Muscle layer of duodenum (tissue), 2 donors: ENCODE results near the gene SPACDR.
"Not testable (repeated sequence)": the region's sequence is repeated elsewhere in the genome, so short reads cannot be mapped to it uniquely, and the experiment has no call there.

Experiments used
- H3K27ac ChIP-seq: one replicate; pipeline ENCODE4 v1.7.0; 2013; ENCODE audit warnings: mild to moderate bottlenecking, low read length
- H3K27me3 ChIP-seq: one replicate; pipeline ENCODE4 v1.7.0; 2013; ENCODE audit warnings: low read depth, mild to moderate bottlenecking, control low read depth, low read length
- H3K36me3 ChIP-seq, 2 donors: one replicate each; pipeline ENCODE4 v1.7.0; 2013; ENCODE audit warnings: low read length in 2 of 2, control low read depth in 1 of 2, mild to moderate bottlenecking in 1 of 2; ENCODE audit not compliant: insufficient read depth in 2 of 2, control insufficient read depth in 1 of 2
- H3K4me1 ChIP-seq, 2 donors: one replicate each; pipeline ENCODE4 v1.7.0; 2013; ENCODE audit warnings: low read length in 2 of 2, mild to moderate bottlenecking in 2 of 2, control low read depth in 1 of 2, moderate library complexity in 1 of 2; ENCODE audit not compliant: insufficient read depth in 2 of 2, control insufficient read depth in 1 of 2
- H3K4me3 ChIP-seq, 2 donors: one replicate each; pipeline ENCODE4 v1.7.0; 2013; ENCODE audit warnings: low read length in 2 of 2, low read depth in 1 of 2, mild to moderate bottlenecking in 1 of 2
- H3K9me3 ChIP-seq, 2 donors: one replicate each; pipeline ENCODE4 v1.7.0; 2013; ENCODE audit warnings: low read length in 2 of 2, control low read depth in 1 of 2, mild to moderate bottlenecking in 1 of 2; ENCODE audit not compliant: control insufficient read depth in 1 of 2
- donor health status: healthy.

SPACDR gene

GRCh38 chr7:100464210-100464660 lies at the start of gene SPACDR:
Gene SPACDR, minus strand, starts transcription at chr7:100464260. Its CDS starts 235 bp downstream, at chr7:100464025.
- no peak within 1 kb of the TSS for H3K4me3 ChIP-seq
- H3K9me3 ChIP-seq, result no peaks in the 10 kb centered on the region
- H3K27ac ChIP-seq, result no peak within 1 kb of the TSS
- H3K4me1 ChIP-seq, result peaks cover 0 to 28% of the 10 kb centered on the region in 2 donors
- peaks cover 0 to 18% of the 10 kb centered on the region in 2 donors for H3K36me3 ChIP-seq
- no peaks in the 10 kb centered on the region for H3K27me3 ChIP-seq

- Histone ChIP-seq H3K27me3 (no peaks in the 10 kb centered on the region), H3K36me3 (no peaks in the 10 kb centered on the region), H3K4me1 (no peaks in the 10 kb centered on the region), H3K4me3 (no peak overlapping the region), H3K9me3 (no peaks in the 10 kb centered on the region), H3K27ac (no peak overlapping the region)
Measured at GRCh38 chr7:100513212-100513810, 49.3 kb upstream of the SPACDR start.

DNA sequence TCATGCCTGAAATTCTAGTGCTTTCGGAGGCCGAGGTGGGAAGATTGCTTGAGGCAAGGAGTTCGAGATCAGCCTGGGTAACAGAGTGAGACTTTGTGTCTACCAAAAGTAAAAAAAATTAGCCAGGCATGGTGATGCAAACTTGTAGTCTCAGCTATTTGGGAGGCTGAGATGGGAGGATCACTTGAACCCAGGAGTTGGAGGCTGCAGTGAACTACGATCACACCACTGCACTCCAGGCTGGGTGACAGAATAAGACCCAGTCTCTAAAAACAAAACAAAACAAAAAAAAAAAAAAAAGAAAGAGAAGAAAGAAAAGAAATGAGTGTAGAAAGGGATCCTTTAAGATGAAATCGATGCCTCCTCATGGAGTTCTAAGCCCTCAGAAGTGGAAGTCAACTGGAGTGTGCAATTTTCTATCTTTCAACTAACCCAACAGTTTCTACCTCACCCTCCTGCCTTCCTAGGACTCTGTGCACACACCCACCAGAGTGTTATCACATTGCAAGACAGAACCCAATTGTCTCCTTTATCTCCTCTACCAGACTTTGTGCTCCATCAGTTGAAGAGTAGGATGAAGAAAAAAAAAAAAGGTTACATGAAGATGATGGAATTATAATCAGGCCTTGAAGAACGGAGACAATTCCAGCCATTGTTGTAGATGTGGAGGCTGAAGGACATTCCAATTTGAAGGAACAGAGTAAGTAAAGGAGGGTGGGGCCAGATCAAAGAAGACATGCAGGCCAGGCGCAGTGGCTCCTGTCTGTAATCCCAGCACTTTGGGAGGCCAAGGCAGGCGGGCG lies 46.6 kb upstream of the SPACDR start:
- no peaks in the 10 kb centered on the region for H3K9me3 ChIP-seq
- no peaks in the 10 kb centered on the region for H3K36me3 ChIP-seq
- no peak overlapping the region for H3K4me3 ChIP-seq
- H3K27me3 ChIP-seq, result no peaks in the 10 kb centered on the region
- H3K4me1 ChIP-seq, result no peaks in the 10 kb centered on the region
- H3K27ac ChIP-seq, result no peak overlapping the region

DNA sequence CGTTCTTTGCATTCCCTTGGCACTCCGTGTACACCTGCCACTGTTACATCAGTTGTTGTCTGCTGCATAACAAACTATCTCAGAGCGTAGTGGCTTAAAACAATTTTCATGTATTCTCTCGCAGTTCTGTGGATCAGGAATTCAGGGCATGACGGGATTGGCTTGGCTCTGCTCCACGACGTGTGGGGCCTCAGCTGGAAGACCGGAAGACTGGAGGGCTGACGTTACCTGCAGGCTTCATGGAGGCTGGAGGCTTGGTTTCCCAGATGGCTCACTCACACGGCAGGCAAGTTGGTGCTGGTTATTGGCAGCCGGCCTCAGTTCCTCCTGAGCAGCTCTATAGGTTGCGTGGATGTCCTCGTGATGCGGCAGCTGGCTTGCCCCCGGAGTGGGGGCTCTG lies 45.2 kb upstream of the SPACDR start:
- Histone ChIP-seq H3K36me3 (no peaks in the 10 kb centered on the region), H3K27ac (no peak overlapping the region), H3K27me3 (no peaks in the 10 kb centered on the region), H3K4me3 (no peak overlapping the region), H3K4me1 (no peaks in the 10 kb centered on the region), H3K9me3 (no peaks in the 10 kb centered on the region)

DNA sequence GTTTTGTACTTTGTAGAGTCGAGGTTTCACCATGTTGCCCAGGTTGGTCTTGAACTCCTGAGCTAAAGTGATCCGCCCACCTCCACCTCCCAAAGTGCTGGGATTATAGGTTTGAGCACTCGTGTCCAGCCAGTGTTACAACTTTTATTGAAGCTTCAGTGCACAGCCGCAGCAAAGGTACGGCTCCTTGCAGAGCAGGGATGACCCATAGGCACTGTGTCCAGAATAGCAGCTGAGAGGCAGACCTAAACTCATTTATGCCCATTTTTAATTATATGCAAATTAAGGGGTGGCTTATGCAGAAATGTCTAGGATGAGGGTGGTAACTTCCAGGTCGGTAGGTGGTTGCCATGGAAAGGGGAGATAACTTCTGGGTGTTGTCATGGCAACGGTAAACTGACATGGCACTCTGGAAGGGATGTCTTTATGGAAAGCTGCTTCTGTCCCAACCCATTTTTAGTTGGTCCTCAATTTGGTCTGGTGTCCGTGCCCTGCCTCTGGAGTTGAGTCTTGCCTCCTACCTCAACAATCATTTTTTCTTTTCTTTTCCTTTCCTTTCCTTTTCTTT lies 42.4 kb upstream of the SPACDR start:
- no peaks in the 10 kb centered on the region for H3K4me1 ChIP-seq
- no peaks in the 10 kb centered on the region for H3K27me3 ChIP-seq
- no peak overlapping the region for H3K4me3 ChIP-seq
- H3K36me3 ChIP-seq, result no peaks in the 10 kb centered on the region
- no peak overlapping the region for H3K27ac ChIP-seq
- H3K9me3 ChIP-seq, result no peaks in the 10 kb centered on the region

DNA sequence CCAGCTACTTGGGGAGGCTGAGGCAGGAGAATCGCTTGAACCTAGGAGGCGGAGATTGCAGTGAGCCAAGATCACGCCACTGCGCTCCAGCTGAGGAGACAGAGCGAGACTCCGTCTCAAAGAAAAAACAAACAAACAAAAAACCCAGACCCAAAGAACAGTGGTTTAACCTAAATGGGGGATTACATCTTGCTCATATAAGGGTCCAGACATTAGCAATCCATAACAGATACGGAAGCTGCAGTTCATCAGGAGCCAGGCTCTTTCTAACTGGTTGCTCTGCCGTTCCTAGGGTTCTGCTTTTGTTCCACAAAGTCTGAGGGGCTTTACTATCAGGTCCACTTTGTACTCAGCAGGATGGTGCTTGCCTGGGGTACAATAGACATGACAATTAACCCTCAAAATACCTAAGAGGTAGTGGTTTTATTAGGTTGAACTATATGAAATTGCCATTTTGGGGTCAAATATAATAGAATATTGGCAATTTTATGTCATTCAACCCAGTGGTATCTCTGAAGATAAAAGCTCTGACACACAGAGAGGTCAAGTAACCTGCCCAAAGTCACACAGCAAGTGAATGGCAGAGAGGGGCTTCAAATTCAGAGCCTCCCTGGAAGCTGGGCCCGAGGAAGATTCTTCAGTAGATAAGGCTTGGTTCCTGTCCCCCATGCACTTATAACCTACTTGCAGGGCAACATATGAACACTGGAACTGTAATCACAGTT lies 41.0 kb upstream of the SPACDR start:
- Histone ChIP-seq H3K27ac (no peak overlapping the region), H3K4me1 (no peaks in the 10 kb centered on the region), H3K4me3 (no peak overlapping the region), H3K36me3 (no peaks in the 10 kb centered on the region), H3K9me3 (no peaks in the 10 kb centered on the region), H3K27me3 (no peaks in the 10 kb centered on the region)

- not testable (repeated sequence) for H3K36me3 ChIP-seq, H3K4me3 ChIP-seq, H3K4me1 ChIP-seq, H3K9me3 ChIP-seq, H3K27me3 ChIP-seq, H3K27ac ChIP-seq
Measured at GRCh38 chr7:100504031-100504430, 40.0 kb upstream of the SPACDR start.

- not testable (repeated sequence) for H3K4me1 ChIP-seq, H3K27me3 ChIP-seq, H3K9me3 ChIP-seq, H3K4me3 ChIP-seq, H3K27ac ChIP-seq, H3K36me3 ChIP-seq
Measured at GRCh38 chr7:100500743-100501142, 36.7 kb upstream of the SPACDR start.

- peaks cover 0 to 10% of the 10 kb centered on the region in 2 donors for H3K4me1 ChIP-seq
- H3K9me3 ChIP-seq, result no peaks in the 10 kb centered on the region
- H3K4me3 ChIP-seq, result no peak overlapping the region
- no peaks in the 10 kb centered on the region for H3K27me3 ChIP-seq
- no peaks in the 10 kb centered on the region for H3K36me3 ChIP-seq
- no peak overlapping the region for H3K27ac ChIP-seq
Measured at GRCh38 chr7:100496509-100496908, 32.4 kb upstream of the SPACDR start.

GRCh38 chr7:100493476-100494264 lies 29.6 kb upstream of the SPACDR start:
- H3K4me3 ChIP-seq, result peak overlapping the region; percentile 16 to 55
- no peaks in the 10 kb centered on the region for H3K36me3 ChIP-seq
- H3K4me1 ChIP-seq, result peaks cover 0 to 21% of the 10 kb centered on the region in 2 donors
- no peaks in the 10 kb centered on the region for H3K9me3 ChIP-seq
- H3K27me3 ChIP-seq, result no peaks in the 10 kb centered on the region
- H3K27ac ChIP-seq, result no peak overlapping the region
